GM12878 (cell line): Measurements from ENCODE around the gene GLI1.
A peak's percentile ranks its signal among the peaks of the same experiment; 100 is the strongest.

ENCODE experiments used
- POLR2AphosphoS5 ChIP-seq: IDR thresholded peaks from 2 replicates; pipeline ENCODE4 v1.6.1; 2011; ENCODE audit warnings: mild to moderate bottlenecking, low read length, inconsistent platforms
- STAT1 ChIP-seq: fragments of 450-650 bp; conservative IDR thresholded peaks from 2 replicates; pipeline ENCODE4 v1.6.1; 2014; ENCODE audit warnings: antibody characterized with exemption, mild to moderate bottlenecking
- SUZ12 ChIP-seq: fragments of 200-600 bp; sonication (generic); IDR thresholded peaks from one replicate; pipeline ENCODE4 v1.6.1; 2018; ENCODE audit warnings: antibody characterized with exemption, mild to moderate bottlenecking; ENCODE audit not compliant: unreplicated experiment
- TCF3 ChIP-seq: IDR thresholded peaks from 2 replicates; pipeline ENCODE4 v1.6.1; 2012; ENCODE audit warnings: low read depth, mild to moderate bottlenecking, low read length, borderline replicate concordance; ENCODE audit not compliant: insufficient read depth
- ZZZ3 ChIP-seq: IDR thresholded peaks from 2 replicates; pipeline ENCODE4 v1.6.1; 2011; ENCODE audit warnings: low read depth; ENCODE audit not compliant: control insufficient read depth, insufficient read length
- TF ChIP-seq, protein P1 (sequence below), 3 experiments: IDR thresholded peaks in 2 of 3; conservative IDR thresholded peaks in 1 of 3; 2 replicates each; pipeline ENCODE4 v1.5.1; 2011; ENCODE audit warnings: low read depth in 3 of 3, low read length in 3 of 3, mild to moderate bottlenecking in 3 of 3, control low read depth in 2 of 3, moderate library complexity in 2 of 3, inconsistent platforms in 1 of 3, mixed read lengths in 1 of 3; ENCODE audit not compliant: control insufficient read depth in 2 of 3, insufficient read depth in 1 of 3; ENCODE audit errors: extremely low read depth in 1 of 3

DNA sequence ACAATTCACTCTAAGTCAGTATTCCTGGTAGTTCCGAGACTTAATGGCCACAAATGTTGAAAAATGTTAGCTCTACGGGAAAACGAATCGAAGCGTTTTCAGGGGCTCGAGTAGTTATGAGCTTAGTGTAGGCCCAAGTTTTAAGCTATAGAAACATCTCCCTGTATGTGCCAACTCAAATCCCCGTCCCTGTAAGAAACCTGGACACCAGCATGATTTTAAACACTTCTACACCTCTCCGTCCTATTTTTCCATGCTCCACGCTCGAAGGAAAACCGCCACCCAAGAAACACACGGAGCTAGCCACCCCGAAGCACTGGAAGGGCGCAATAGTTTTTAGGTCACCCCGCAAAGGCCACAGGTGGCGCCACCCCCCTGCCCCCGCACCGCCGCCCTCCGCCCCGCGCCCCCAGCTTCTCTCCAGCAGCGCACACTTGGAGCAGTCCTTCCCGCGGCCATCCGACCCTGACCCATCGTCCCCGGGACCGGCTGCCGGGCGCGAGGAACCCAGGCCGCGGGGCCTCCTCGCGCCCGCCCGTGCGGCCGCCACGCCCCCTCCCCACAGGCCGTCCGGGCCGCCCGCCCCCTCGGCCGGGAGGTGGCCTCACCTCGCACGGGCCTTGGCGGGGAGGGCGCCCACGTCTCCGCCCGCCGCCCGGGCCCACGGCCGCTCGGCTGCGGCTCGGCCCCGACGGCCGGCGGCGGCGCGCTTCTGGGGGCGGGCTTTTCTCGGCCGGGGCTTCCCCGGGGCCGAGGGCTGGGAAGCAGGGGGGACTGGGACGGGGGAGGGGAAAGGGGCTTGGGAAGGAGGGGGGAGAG is 29.3 kb upstream of the GLI1 start:
- no peak for TF ChIP-seq SUZ12
- TF ChIP-seq, protein P1, sequence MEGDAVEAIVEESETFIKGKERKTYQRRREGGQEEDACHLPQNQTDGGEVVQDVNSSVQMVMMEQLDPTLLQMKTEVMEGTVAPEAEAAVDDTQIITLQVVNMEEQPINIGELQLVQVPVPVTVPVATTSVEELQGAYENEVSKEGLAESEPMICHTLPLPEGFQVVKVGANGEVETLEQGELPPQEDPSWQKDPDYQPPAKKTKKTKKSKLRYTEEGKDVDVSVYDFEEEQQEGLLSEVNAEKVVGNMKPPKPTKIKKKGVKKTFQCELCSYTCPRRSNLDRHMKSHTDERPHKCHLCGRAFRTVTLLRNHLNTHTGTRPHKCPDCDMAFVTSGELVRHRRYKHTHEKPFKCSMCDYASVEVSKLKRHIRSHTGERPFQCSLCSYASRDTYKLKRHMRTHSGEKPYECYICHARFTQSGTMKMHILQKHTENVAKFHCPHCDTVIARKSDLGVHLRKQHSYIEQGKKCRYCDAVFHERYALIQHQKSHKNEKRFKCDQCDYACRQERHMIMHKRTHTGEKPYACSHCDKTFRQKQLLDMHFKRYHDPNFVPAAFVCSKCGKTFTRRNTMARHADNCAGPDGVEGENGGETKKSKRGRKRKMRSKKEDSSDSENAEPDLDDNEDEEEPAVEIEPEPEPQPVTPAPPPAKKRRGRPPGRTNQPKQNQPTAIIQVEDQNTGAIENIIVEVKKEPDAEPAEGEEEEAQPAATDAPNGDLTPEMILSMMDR (IDR thresholded peaks at IDR 0.05 in 2 of 3, conservative IDR thresholded peaks at IDR 0.05 in 1 of 3; ENCODE audit: control insufficient read depth in 2 of 3, extremely low read depth in 1 of 3, insufficient read depth in 1 of 3, low read depth in 3 of 3, low read length in 3 of 3), result peak in 1 of 3 experiments; percentile 18; a peak in 1 of 6 replicates
- no peak for TF ChIP-seq ZZZ3
- TF ChIP-seq STAT1, result no peak
- peak; percentile 13; the same call in 1 of the 2 replicates for TF ChIP-seq TCF3
- TF ChIP-seq POLR2AphosphoS5, result no peak
